ENCODE data around the gene UBE2D1. TPM values are rescaled to one million over a fixed set of nuclear protein-coding genes. Genes with fewer than 3 reads are reported as not detected.

Gene UBE2D1
- total and polyA plus RNA-seq, 2 donors (not counting 3 experiments of a cell fraction or from before 2014, with no cell fraction given), result 13.5 to 14.5 TPM

DNA sequence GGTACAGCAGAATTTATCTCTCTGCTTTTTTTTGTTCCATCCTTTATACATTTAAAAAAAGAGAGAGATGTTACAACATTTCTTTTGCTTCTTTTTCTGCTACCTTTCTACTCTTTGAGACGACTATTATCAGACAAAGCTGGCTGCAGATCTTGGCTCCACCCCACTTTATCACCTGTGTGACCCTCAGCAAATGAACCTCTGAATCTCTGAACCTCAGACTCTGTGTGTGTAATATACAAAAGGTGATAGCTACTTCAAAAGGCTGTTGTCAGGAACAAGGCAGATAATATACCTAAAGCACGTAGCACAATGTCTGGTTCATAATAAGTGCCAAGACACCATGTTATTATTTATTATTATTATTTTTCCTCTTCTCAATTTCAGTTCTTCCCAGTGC is 32.6 kb upstream of the UBE2D1 start:
- H2AFZ ChIP-seq (ENCODE audit: low read depth, low read length), result no peak overlapping the region
- no peaks in the 10 kb centered on the region for H3K36me3 ChIP-seq (ENCODE audit: control insufficient read depth in 2 of 2, extremely low read depth in 1 of 2, insufficient read depth in 2 of 2, low read length in 2 of 2)
- H3K4me2 ChIP-seq (ENCODE audit: insufficient read depth, low read length), result no peak overlapping the region
- dilution Hi-C loops (cut with MboI; ENCODE audit: extremely low pct_ligation_motif_present, low sequenced_read_pairs), result no loop called here
- no peaks in the 10 kb centered on the region for H3K9me1 ChIP-seq (replicated peaks; ENCODE audit: control insufficient read depth, extremely low read depth, insufficient read depth, low read length)
- intact Hi-C loops (cut with micrococcal nuclease), result loop anchor here (5.0 to 10.0 kb wide), 2 partner anchors 213 to 340 kb away; partner anchors contain the start of gene BICC1
- no peak overlapping the region for H3K4me3 ChIP-seq (replicated peaks in 1 of 3; ENCODE audit: insufficient read depth in 1 of 3, low read depth in 1 of 3, low read length in 3 of 3)
- ChIA-PET POLR2A (no interaction called here), CTCF (interaction anchor here (3.1 to 4.0 kb wide), 3 partner anchors 12 to 124 kb away, joined by 17 to 27 read pairs (median 23); no protein-coding TSS in a partner anchor)
- FAIRE-seq (no peak), DNase-seq (ENCODE audit: low read depth, low spot score) (no peak)
- TF ChIP-seq, protein P1, sequence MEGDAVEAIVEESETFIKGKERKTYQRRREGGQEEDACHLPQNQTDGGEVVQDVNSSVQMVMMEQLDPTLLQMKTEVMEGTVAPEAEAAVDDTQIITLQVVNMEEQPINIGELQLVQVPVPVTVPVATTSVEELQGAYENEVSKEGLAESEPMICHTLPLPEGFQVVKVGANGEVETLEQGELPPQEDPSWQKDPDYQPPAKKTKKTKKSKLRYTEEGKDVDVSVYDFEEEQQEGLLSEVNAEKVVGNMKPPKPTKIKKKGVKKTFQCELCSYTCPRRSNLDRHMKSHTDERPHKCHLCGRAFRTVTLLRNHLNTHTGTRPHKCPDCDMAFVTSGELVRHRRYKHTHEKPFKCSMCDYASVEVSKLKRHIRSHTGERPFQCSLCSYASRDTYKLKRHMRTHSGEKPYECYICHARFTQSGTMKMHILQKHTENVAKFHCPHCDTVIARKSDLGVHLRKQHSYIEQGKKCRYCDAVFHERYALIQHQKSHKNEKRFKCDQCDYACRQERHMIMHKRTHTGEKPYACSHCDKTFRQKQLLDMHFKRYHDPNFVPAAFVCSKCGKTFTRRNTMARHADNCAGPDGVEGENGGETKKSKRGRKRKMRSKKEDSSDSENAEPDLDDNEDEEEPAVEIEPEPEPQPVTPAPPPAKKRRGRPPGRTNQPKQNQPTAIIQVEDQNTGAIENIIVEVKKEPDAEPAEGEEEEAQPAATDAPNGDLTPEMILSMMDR (IDR thresholded peaks at IDR 0.05; ENCODE audit: extremely low read depth in 1 of 2, insufficient read depth in 1 of 2, low read depth in 1 of 2, low read length in 2 of 2), result no peak
- TF ChIP-seq MYC (IDR thresholded peaks at IDR 0.05; ENCODE audit: low read depth, low read length) (no peak), POLR2A (IDR thresholded peaks at IDR 0.05; ENCODE audit: low read depth, low read length) (no peak), EZH2 (IDR thresholded peaks at IDR 0.05; ENCODE audit: borderline replicate concordance, low read depth, low read length, severe bottlenecking) (no peak), GATA2 (IDR thresholded peaks at IDR 0.05; ENCODE audit: insufficient read depth, insufficient read length, low read depth, low read length) (no peak), POLR2AphosphoS5 (IDR thresholded peaks at IDR 0.05; ENCODE audit: insufficient read depth, low read depth, low read length) (no peak), JUN (IDR thresholded peaks at IDR 0.05; ENCODE audit: borderline replicate concordance, insufficient read depth, insufficient read length, low read depth) (no peak), FOS (IDR thresholded peaks at IDR 0.05; ENCODE audit: borderline replicate concordance, insufficient read depth, low read length) (no peak)
- TF ChIP-seq, protein P2, sequence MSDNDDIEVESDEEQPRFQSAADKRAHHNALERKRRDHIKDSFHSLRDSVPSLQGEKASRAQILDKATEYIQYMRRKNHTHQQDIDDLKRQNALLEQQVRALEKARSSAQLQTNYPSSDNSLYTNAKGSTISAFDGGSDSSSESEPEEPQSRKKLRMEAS (IDR thresholded peaks at IDR 0.05; ENCODE audit: insufficient read depth, insufficient read length), result no peak
- H3K27ac ChIP-seq (ENCODE audit: insufficient read depth, low read depth, low read length), result no peak overlapping the region
- no peaks in the 10 kb centered on the region for H3K9me3 ChIP-seq (replicated peaks; ENCODE audit: control insufficient read depth, insufficient read depth, low read length)
- no peaks in the 10 kb centered on the region for H4K20me1 ChIP-seq (replicated peaks; ENCODE audit: control insufficient read depth, extremely low read depth, insufficient read depth, low read length)
- H3K4me1 ChIP-seq (ENCODE audit: control insufficient read depth, extremely low read depth, insufficient read depth, low read length), result no peaks in the 10 kb centered on the region
- BruUV-seq (replicated peaks), result no TSS peak
- no peak overlapping the region for H3K9ac ChIP-seq (replicated peaks; ENCODE audit: extremely low read depth, insufficient read depth, low read length)
- H3K27me3 ChIP-seq (ENCODE audit: control insufficient read depth in 2 of 2, insufficient read depth in 2 of 2, low read length in 2 of 2), result peaks cover 9 to 15% of the 10 kb centered on the region in 2 experiments
- no peaks in the 10 kb centered on the region for H3K79me2 ChIP-seq (ENCODE audit: control insufficient read depth, insufficient read depth, low read length)
